NT2/D1 (cell line): Measurements from ENCODE around the gene TLL1.

Experiments used
- SUZ12 ChIP-seq: IDR thresholded peaks from 2 replicates; pipeline ENCODE4 v1.6.1; 2011; ENCODE audit not compliant: insufficient read length, insufficient read depth; ENCODE audit errors: extremely low read depth
- YY1 ChIP-seq: IDR thresholded peaks from 2 replicates; pipeline ENCODE4 v1.6.1; 2011; ENCODE audit not compliant: insufficient read length, insufficient read depth
- ZNF274 ChIP-seq: IDR thresholded peaks from 2 replicates; pipeline ENCODE4 v1.6.1; 2011; ENCODE audit warnings: mild to moderate bottlenecking, low read depth, low read length

DNA sequence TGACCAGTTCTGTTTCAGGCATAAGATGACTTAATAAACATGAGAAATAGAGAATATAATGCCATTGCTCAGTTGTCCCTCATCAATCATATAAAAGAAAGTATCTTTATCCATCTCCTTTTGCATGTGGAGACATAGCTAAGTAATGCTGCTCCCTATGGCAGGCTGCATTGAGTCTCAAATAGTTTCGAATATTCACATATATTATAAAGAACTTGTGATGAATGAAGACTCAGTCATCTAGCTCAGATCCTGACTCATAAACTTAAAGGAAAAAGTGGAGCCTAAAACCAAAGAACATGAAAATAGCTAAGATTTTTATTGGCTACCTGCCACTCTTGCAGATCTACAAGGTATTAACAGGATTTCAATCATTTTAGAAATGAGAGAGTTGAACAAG, 11.7 kb upstream of the TLL1 start:
- no peak for TF ChIP-seq YY1
- TF ChIP-seq SUZ12: no peak
- no peak for TF ChIP-seq ZNF274
